HCT116 (cell line): ENCODE results near the gene RBPMS2. TPM values are rescaled to one million over a fixed set of nuclear protein-coding genes. Genes with fewer than 3 reads are reported as not detected.

Source experiments
- ATAC-seq: fragments of 200-7000 bp; cut with Tn5 transposase; 2 replicates; pipeline ENCODE4 v1.9.1; 2020; ENCODE audit warnings: mild to moderate bottlenecking, moderate library complexity
- BruUV-seq: library from RNA; stranded (reverse); fragments of 400-500 nt; replicated peaks from 2 replicates; lab custom pipeline; 2021; lab: Mats Ljungman, UMichigan
- CTCF ChIA-PET: fragments of 300-600 bp; sonication (Branson Sonifier 250); formaldehyde crosslinking; loops from one replicate; lab custom pipeline; 2021; ENCODE audit warnings: antibody characterized with exemption; lab: Charles Lee
- POLR2A ChIA-PET: fragments of 300-600, 350-600 bp; sonication (Branson Sonifier 250); formaldehyde crosslinking; loops from one replicate; lab custom pipeline; 2021; ENCODE audit warnings: antibody characterized with exemption; lab: Charles Lee
- RAD21 ChIA-PET, 2 experiments: fragments of 300-600 bp; sonication (Branson Sonifier 250); formaldehyde crosslinking; loops; one replicate each; lab custom pipeline; 2023; ENCODE audit warnings: low total read pairs in 2 of 2; ENCODE audit not compliant: uncharacterized antibody in 2 of 2, unreplicated experiment in 2 of 2, low non-redundant PET in 1 of 2; lab: Charles Lee
- DNase-seq: peaks from one replicate; pipeline ENCODE4 v3.0.0-alpha.2; 2010; ENCODE audit warnings: low read depth, low spot score
- H2AFZ ChIP-seq: fragments of 200-600 bp; shearing (Covaris generic), sonication (generic); 2 replicates; pipeline ENCODE4 v1.6.1; 2017; ENCODE audit warnings: low read depth, mixed run types, mixed read lengths, antibody characterized with exemption, low read length; ENCODE audit not compliant: poor library complexity, severe bottlenecking
- H3K27ac ChIP-seq: 2 replicates; pipeline ENCODE4 v1.5.1; 2012; ENCODE audit warnings: low read depth, low read length
- H3K27me3 ChIP-seq: fragments of 200-600 bp; sonication (generic); 2 replicates; pipeline ENCODE4 v1.6.1; 2016; ENCODE audit warnings: mixed run types, low read length, mixed read lengths; ENCODE audit not compliant: insufficient read depth
- H3K36me3 ChIP-seq, 2 experiments: fragments of 200-500 bp in 1 of 2; fragments of 200-600 bp in 1 of 2; sonication (Bioruptor generic) in 1 of 2; sonication (generic) in 1 of 2; 2 replicates each; pipeline versions ENCODE4 v1.5.1 to v1.6.1; 2014 to 2016; ENCODE audit warnings: low read length in 2 of 2, inconsistent platforms in 1 of 2, mixed read lengths in 1 of 2, mixed run types in 1 of 2; ENCODE audit not compliant: insufficient read depth in 2 of 2, control insufficient read depth in 1 of 2
- H3K4me1 ChIP-seq, 2 experiments: fragments of 200-600 bp in 1 of 2; sonication (generic) in 1 of 2; 2 replicates each; pipeline versions ENCODE4 v1.5.1 to v1.6.1; 2012 to 2017; ENCODE audit warnings: low read length in 2 of 2, inconsistent platforms in 1 of 2, mild to moderate bottlenecking in 1 of 2, mixed read lengths in 1 of 2, mixed run types in 1 of 2, moderate library complexity in 1 of 2; ENCODE audit not compliant: insufficient read depth in 2 of 2, control insufficient read depth in 1 of 2
- H3K4me2 ChIP-seq: fragments of 200-600 bp; sonication (generic); 2 replicates; pipeline ENCODE4 v1.6.1; 2017; ENCODE audit warnings: mixed run types, low read length, mixed read lengths
- H3K4me3 ChIP-seq, 2 experiments: fragments of 200-600 bp in 1 of 2; sonication (generic) in 1 of 2; replicated peaks in 1 of 2; 2 replicates each; pipeline ENCODE4 v1.5.1; 2011 to 2016; ENCODE audit warnings: low read length in 2 of 2, control low read depth in 1 of 2, low read depth in 1 of 2, mild to moderate bottlenecking in 1 of 2, mixed read lengths in 1 of 2, mixed run types in 1 of 2
- H3K79me2 ChIP-seq: fragments of 200-600 bp; sonication (generic); 2 replicates; pipeline ENCODE4 v1.6.1; 2017; ENCODE audit warnings: mild to moderate bottlenecking, mixed run types, low read length, moderate library complexity, mixed read lengths; ENCODE audit not compliant: insufficient read depth
- H3K9ac ChIP-seq: fragments of 200-600 bp; sonication (generic); 2 replicates; pipeline ENCODE4 v1.6.1; 2016; ENCODE audit warnings: low read length, mixed read lengths
- H3K9me2 ChIP-seq: fragments of 200-600 bp; sonication (generic), shearing (Covaris generic); 2 replicates; pipeline ENCODE4 v1.6.1; 2017; ENCODE audit warnings: mixed run types, mild to moderate bottlenecking, moderate library complexity; ENCODE audit not compliant: insufficient read depth
- H3K9me3 ChIP-seq, 2 experiments: fragments of 200-500 bp in 1 of 2; fragments of 200-600 bp in 1 of 2; sonication (Bioruptor generic) in 1 of 2; sonication (generic) in 1 of 2; 2 replicates each; pipeline ENCODE4 v1.6.1; 2014 to 2017; ENCODE audit warnings: low read length in 2 of 2, mixed read lengths in 2 of 2, inconsistent platforms in 1 of 2, low read depth in 1 of 2, mild to moderate bottlenecking in 1 of 2, mixed run types in 1 of 2, moderate library complexity in 1 of 2; ENCODE audit not compliant: control insufficient read depth in 1 of 2, insufficient read depth in 1 of 2
- H4K20me1 ChIP-seq: fragments of 200-600 bp; sonication (generic), shearing (Covaris generic); 2 replicates; pipeline ENCODE4 v1.6.1; 2017; ENCODE audit warnings: mixed run types, mild to moderate bottlenecking, moderate library complexity; ENCODE audit not compliant: insufficient read depth
- CEBPB ChIP-seq: IDR thresholded peaks from 2 replicates; pipeline ENCODE4 v1.6.1; 2012; ENCODE audit warnings: low read depth
- CTCF ChIP-seq, 3 experiments: fragments of 200-600 bp in 1 of 3; sonication (generic) in 1 of 3; IDR thresholded peaks in 2 of 3; conservative IDR thresholded peaks in 1 of 3; 2 replicates each; pipeline ENCODE4 v1.5.1; 2012 to 2017; ENCODE audit warnings: low read depth in 2 of 3, low read length in 2 of 3, antibody characterized with exemption in 1 of 3, borderline replicate concordance in 1 of 3, control low read depth in 1 of 3, mild to moderate bottlenecking in 1 of 3, mixed read lengths in 1 of 3, mixed run types in 1 of 3, moderate library complexity in 1 of 3; ENCODE audit not compliant: insufficient read depth in 1 of 3
- EGR1 ChIP-seq: IDR thresholded peaks from 2 replicates; pipeline ENCODE4 v1.6.1; 2012; ENCODE audit warnings: low read depth
- ELF1 ChIP-seq: IDR thresholded peaks from 2 replicates; pipeline ENCODE4 v1.6.1; 2012; ENCODE audit warnings: low read depth, borderline replicate concordance
- EZH2 ChIP-seq: fragments of 200-600 bp; sonication (generic); IDR thresholded peaks from 2 replicates; pipeline ENCODE4 v1.6.1; 2017; ENCODE audit warnings: antibody characterized with exemption, mixed run types
- EZH2phosphoT487 ChIP-seq: fragments of 200-600 bp; IDR thresholded peaks from 2 replicates; pipeline ENCODE4 v1.6.1; 2018; ENCODE audit warnings: antibody characterized with exemption, borderline replicate concordance
- FOSL1 ChIP-seq: IDR thresholded peaks from 2 replicates; pipeline ENCODE4 v1.6.1; 2012; ENCODE audit warnings: low read depth
- JUND ChIP-seq: IDR thresholded peaks from 2 replicates; pipeline ENCODE4 v1.6.1; 2012
- MAX ChIP-seq: IDR thresholded peaks from 2 replicates; pipeline ENCODE4 v1.6.1; 2012
- POLR2AphosphoS5 ChIP-seq: IDR thresholded peaks from 2 replicates; pipeline ENCODE4 v1.6.1; 2011; ENCODE audit warnings: mild to moderate bottlenecking, low read depth, low read length, moderate library complexity
- RAD21 ChIP-seq: IDR thresholded peaks from 2 replicates; pipeline ENCODE4 v1.6.1; 2012; ENCODE audit warnings: low read depth, mild to moderate bottlenecking
- REST ChIP-seq: IDR thresholded peaks from 2 replicates; pipeline ENCODE4 v1.6.1; 2012; ENCODE audit warnings: low read depth
- SP1 ChIP-seq: IDR thresholded peaks from 2 replicates; pipeline ENCODE4 v1.6.1; 2012; ENCODE audit warnings: low read depth
- TCF7L2 ChIP-seq: IDR thresholded peaks from 2 replicates; pipeline ENCODE4 v1.7.0; 2011; ENCODE audit warnings: borderline replicate concordance, inconsistent platforms; ENCODE audit not compliant: insufficient read depth, insufficient read length; ENCODE audit errors: extremely low read depth
- YY1 ChIP-seq: IDR thresholded peaks from 2 replicates; pipeline ENCODE4 v1.6.1; 2011; ENCODE audit warnings: low read length, low read depth, moderate library complexity, mild to moderate bottlenecking; ENCODE audit not compliant: insufficient replicate concordance; ENCODE audit errors: extremely low read depth
- ZBTB33 ChIP-seq: IDR thresholded peaks from 2 replicates; pipeline ENCODE4 v1.6.1; 2011; ENCODE audit warnings: mild to moderate bottlenecking, low read length, moderate library complexity; ENCODE audit not compliant: insufficient replicate concordance; ENCODE audit errors: extremely low read depth
- ZFX ChIP-seq: fragments of 450-650 bp; IDR thresholded peaks from 2 replicates; pipeline ENCODE4 v1.6.1; 2017
- ZNF274 ChIP-seq: fragments of 200-500 bp; sonication (Bioruptor generic); IDR thresholded peaks from 2 replicates; pipeline ENCODE4 v1.6.1; 2014; ENCODE audit warnings: mild to moderate bottlenecking, low read depth, low read length, inconsistent platforms
- intact Hi-C: fragments of 100-400 bp; cut with micrococcal nuclease; formaldehyde crosslinking; loops from 2 replicates; pipeline ENCODE4 v1.10.0; 2022
- total RNA-seq: library from RNA; stranded (reverse); gene quantifications from one replicate; pipeline ENCODE4 v1.2.1, GENCODE V29; 2021; ENCODE audit not compliant: unreplicated experiment

The RBPMS2 gene
- total RNA-seq, 1 experiment from 2014 or later = 11.6 TPM

GRCh38 chr15:64763874-64764273 is 11.5 kb downstream of the RBPMS2 start:
- Histone ChIP-seq H3K36me3 (no peaks in the 10 kb centered on the region), H3K4me1 (peaks cover 5 to 16% of the 10 kb centered on the region in 2 experiments; a peak in 3 of 4 replicates), H3K9me3 (no peaks in the 10 kb centered on the region), H3K9me2 (no peaks in the 10 kb centered on the region), H3K4me2 (no peak overlapping the region), H2AFZ (no peak overlapping the region), H3K27me3 (no peaks in the 10 kb centered on the region), H3K27ac (no peak overlapping the region), H3K79me2 (no peaks in the 10 kb centered on the region), H3K4me3 (no peak overlapping the region), H4K20me1 (no peaks in the 10 kb centered on the region), H3K9ac (no peak overlapping the region)
- intact Hi-C loops = no loop called here
- no peak for ATAC-seq
- DNase-seq = no peak
- no TSS peak for BruUV-seq
- CTCF ChIA-PET = no interaction called here
- POLR2A ChIA-PET = no interaction called here
- TF ChIP-seq ZFX (no peak), EZH2phosphoT487 (no peak), FOSL1 (no peak), ELF1 (no peak), JUND (no peak), ZNF274 (no peak), MAX (no peak), ZBTB33 (no peak), POLR2AphosphoS5 (no peak), RAD21 (no peak), EZH2 (no peak), REST (no peak), CEBPB (no peak), EGR1 (no peak), CTCF (IDR thresholded peaks at IDR 0.05 in 2 of 3, conservative IDR thresholded peaks at IDR 0.05 in 1 of 3; ENCODE audit: borderline replicate concordance in 1 of 3, insufficient read depth in 1 of 3, low read depth in 2 of 3, low read length in 2 of 3) (no peak), SP1 (no peak), TCF7L2 (no peak), YY1 (no peak)
- RAD21 ChIA-PET = no interaction called here
